ENCODE measurements around the gene AGXT2.

The AGXT2 gene

DNA sequence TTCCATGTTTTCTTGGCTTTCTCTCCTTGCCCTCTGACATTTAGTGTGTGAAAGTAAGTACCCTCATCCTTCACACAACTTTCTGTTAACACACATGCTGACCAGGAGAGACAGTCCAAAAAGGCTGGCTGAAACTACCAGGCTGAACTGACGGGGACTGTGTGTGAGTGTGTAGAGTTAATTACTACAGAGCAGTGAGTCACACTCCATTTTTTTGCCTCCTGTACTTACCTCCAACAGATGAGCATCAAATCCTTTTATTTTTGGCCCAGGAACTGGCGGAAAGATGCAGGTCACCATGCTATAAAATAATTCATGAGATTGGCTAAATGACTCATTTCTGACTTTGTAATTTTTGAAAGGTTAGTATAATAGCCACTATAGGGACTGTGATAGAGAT, 20.2 kb upstream of the AGXT2 start:
- TF ChIP-seq, protein P1, sequence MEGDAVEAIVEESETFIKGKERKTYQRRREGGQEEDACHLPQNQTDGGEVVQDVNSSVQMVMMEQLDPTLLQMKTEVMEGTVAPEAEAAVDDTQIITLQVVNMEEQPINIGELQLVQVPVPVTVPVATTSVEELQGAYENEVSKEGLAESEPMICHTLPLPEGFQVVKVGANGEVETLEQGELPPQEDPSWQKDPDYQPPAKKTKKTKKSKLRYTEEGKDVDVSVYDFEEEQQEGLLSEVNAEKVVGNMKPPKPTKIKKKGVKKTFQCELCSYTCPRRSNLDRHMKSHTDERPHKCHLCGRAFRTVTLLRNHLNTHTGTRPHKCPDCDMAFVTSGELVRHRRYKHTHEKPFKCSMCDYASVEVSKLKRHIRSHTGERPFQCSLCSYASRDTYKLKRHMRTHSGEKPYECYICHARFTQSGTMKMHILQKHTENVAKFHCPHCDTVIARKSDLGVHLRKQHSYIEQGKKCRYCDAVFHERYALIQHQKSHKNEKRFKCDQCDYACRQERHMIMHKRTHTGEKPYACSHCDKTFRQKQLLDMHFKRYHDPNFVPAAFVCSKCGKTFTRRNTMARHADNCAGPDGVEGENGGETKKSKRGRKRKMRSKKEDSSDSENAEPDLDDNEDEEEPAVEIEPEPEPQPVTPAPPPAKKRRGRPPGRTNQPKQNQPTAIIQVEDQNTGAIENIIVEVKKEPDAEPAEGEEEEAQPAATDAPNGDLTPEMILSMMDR (IDR thresholded peaks at IDR 0.05; ENCODE audit: low read depth, low read length) = no peak
- no peak overlapping the region for H3K4me3 ChIP-seq (ENCODE audit: low read depth, low read length)

DNA sequence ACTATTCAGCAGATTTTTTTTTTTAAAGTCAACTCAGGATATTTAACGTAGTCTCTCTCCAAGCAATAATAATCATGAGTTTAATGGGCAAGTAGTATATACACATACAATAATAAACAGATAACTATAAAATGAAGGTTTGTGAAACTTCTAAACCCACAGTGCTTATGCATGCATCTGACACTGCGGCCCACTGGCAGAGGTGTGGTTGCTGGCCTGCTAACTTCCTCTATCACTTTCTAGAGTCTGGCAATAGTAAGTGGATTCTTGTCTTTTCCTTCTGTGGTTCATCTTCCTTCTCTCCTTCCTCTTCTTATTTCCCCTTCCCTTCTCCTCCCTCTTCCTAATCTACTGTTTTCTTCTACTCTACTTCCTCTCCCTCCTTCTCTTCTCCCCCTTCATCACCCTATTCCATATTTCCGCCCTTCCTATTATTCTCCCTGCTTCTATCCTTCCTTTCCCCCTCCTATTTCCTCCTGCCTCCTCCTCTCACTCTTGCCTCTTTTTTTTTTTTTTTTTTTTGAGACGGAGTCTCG, 18.6 kb upstream of the AGXT2 start:
- TF ChIP-seq, protein P1 (IDR thresholded peaks at IDR 0.05; ENCODE audit: low read depth, low read length) = no peak
- H3K4me3 ChIP-seq (ENCODE audit: low read depth, low read length) = no peak overlapping the region

DNA sequence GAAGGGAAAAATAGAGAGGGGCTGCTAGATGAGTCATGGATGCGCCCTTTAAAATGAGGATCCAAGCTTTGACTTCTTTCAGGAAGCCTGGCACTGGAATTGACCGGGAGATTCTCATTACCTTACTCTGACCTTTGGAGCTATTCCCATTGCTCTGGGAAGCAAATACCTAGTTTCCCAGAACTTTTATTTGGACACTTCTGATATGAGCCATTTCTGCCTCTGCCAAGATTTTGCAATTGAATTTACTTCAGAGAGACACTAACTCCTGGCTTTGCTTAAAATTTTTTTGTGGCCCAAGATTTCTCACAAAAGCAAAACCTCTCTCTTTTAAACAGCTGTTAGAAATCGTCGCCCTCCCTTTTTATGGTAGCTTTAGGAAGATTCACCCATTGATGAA, 15.7 kb upstream of the AGXT2 start:
- TF ChIP-seq, protein P1 (IDR thresholded peaks at IDR 0.05; ENCODE audit: low read depth, low read length) = no peak
- no peak overlapping the region for H3K4me3 ChIP-seq (ENCODE audit: low read depth, low read length)

DNA sequence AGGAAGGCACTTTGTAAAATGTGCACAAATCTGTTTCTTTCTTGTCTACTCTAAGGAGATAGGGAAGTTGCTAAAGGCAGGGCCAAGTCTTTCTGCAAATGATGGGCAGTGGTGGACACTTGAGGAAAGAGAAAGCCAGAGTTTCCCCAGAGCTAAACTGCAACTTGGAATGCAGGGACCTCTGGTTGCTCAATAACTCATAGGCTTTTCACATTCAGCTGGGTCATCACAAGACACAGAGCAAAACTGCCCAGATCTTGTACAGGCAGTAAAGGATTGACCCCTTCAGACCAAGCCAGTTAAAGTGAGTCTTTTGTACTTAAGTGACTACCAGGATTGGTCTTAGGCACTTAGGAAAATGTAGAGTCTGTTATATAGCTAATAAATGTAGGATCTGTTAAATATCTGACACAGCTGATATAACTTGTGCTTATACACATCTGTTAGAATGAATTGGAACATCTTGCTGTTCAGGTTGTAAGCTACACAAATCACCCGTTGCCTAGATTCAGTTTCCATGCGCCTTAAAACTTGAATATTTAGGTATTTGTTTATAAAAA, 13.5 kb upstream of the AGXT2 start:
- no peak overlapping the region for H3K4me3 ChIP-seq (ENCODE audit: low read depth, low read length)
- TF ChIP-seq, protein P1 (IDR thresholded peaks at IDR 0.05; ENCODE audit: low read depth, low read length) = no peak

DNA sequence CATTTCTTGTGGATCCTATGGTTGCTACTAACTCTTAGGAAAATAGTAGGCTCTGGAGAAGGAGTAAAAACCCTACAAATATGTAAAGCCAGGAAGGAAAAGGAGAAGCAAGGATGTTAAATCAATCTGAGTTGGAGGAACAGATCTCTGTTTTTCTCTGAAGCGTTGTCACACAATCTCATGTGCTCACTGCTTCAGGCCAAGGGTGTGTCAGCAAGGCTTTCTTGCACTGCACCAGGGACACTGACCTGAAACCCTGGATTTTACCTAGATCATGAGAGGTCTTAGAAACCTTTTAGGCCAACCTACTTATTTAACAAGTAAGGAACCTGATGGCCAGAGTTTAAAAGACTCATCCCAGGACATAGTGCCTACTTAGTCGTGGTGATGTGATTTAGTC, 12.5 kb upstream of the AGXT2 start:
- TF ChIP-seq, protein P1 (IDR thresholded peaks at IDR 0.05; ENCODE audit: low read depth, low read length) = no peak
- no peak overlapping the region for H3K4me3 ChIP-seq (ENCODE audit: low read depth, low read length)

DNA sequence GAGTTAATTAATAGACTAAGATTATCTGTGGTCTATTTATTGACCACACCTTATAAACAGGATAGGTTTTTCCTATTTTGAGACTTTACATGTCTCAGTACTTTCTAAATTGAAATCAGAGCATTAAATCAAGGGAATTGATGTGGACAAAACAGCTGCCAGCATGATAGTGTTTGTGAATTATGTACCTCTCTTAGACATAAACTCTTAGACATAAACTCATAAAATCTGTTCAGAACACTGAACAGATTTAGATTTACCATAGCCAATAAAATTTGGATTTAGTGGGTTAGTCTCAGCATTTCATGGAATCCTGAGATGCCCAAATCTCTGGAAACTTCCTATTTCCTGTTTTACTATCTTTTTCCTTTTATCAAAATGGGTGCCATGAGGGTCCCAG, 11.5 kb upstream of the AGXT2 start:
- TF ChIP-seq, protein P1 (IDR thresholded peaks at IDR 0.05; ENCODE audit: low read depth, low read length) = no peak
- no peak overlapping the region for H3K4me3 ChIP-seq (ENCODE audit: low read depth, low read length)

DNA sequence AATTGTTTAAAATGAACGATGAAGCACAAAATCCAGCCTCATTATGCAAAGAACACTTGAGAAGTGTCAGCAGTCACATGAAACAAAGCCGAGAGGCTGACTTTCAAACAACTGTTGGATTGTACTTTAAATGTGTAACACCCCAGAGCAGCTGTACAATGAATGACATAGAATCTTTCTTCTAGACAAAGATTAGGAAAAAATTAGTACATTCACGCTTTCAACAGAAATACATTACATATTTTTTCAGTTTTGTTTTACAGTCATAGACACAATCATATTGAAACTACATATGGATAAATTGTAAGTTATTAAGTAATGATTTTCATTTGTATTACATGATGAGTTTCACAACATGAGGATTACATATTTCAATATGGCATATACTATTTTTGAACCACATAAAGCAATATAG, 10.6 kb upstream of the AGXT2 start:
- H3K4me3 ChIP-seq (ENCODE audit: low read depth, low read length) = no peak overlapping the region
- TF ChIP-seq, protein P1 (IDR thresholded peaks at IDR 0.05; ENCODE audit: low read depth, low read length) = no peak

Data from WI38 (cell line).